ENCODE measurements around the gene FRMD4A.
"Not testable (repeated sequence)": the region's sequence is repeated elsewhere in the genome, so short reads cannot be mapped to it uniquely, and the experiment has no call there.

FRMD4A gene

DNA sequence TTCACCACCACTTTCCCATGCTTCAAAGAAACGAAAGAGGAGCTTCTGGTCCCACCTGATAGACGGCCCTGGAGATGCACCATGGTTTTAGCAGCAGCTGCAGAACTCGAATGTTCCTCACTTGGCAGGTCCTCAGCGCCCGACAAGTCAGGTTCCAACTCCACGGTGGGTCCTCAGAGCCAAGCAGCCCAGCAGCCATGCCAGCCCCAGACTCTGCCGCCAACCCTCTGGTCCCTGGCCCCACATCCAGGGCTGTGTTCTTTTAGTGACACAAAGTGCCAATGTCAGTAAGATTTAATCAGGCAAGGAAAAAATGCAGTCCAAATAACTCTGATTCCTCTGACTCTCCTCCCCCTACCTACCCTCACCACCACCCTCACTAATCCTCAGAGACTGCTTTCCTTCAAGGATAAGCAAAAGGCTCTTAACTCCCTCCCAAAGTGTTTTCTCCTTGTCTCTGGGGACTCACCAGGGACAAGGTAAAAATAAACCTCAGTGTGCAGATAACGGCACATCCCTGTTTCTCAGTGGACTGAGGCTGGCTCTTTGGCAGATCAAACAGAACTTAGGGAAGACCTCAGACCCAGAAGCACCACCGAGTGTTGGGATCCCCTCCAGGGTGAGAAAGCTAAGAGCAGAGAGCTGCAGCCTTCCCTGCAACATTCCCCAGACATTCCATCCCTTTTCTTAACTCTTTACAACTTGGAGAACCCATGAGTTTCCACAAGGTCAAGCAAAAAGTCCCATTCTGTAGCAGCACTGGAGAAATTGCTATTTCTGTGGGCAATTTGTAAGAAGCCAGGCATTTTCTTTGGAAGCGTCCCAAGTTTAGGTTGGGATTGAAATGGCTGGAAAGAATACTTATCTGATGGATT is 358.9 kb downstream of the FRMD4A start:
- no peak for DNase-seq

DNA sequence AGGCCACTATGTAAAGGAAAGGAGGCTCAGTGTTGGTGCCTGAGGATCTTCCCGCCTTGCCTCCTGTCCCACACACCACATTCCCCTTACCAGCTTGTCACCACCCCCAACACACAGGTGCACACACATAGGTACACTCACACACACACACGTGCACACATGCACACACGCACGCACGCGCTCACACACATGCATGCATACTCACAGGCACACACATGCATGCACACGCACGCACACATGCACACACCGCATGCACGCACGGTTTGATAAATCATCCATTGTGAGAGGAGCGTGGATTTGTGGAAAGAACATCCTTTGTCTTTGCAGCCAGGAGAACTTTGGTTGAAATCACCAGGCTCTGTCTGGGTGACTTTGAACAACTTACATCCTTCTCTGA is 359.8 kb downstream of the FRMD4A start:
- DNase-seq: no peak

DNA sequence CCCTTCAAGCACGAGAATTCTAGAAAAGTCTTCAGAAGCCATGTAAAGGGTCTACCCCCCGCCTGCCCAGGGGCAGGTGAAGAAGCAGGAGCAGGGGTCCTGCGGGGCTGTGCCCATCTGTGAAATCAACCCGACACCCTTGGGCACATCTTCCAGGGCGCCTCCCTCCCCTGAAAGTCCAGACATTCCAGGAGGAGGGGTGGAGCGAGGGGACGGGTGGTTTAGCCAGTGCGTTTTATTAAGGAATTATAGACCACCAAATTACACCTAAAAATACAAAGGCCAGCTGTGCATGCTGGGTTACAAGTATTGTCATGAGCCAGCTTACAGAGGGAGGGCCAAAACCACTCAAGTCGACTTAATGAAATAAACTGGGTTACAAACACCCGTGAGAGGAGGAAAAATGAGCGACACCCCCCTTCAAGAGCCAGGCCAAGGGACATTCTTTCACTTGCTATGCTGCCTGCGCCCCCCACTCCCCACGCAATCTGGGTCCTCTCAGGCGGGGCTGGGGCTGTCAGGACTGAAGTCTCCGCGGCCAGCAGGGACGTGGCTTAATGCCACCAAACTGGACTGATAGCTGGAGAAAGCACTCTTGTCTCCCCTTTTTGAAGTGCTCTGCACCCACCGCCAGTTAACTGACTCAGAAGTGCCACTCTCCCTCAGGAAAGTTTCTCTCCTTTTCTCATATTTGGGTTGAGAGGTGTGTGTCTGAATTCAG is 360.3 kb downstream of the FRMD4A start:
- DNase-seq: no peak

DNA sequence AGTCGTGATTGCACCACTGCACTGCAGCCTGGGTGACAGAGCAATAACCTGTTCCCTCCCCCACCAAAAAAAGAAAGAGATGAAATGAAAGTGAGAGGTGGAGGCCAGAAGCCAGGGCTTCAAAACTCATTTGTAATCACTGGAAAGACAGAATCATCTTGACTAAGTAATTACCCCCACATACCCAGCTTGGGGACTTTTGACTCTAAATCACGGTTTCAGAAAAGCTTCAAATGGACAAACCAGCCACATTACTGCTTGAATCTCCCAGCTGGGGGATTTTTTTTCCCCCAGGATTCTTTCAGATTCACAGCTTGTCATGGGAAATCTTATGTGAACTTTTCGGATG is 361.0 kb downstream of the FRMD4A start:
- DNase-seq: no peak

DNA sequence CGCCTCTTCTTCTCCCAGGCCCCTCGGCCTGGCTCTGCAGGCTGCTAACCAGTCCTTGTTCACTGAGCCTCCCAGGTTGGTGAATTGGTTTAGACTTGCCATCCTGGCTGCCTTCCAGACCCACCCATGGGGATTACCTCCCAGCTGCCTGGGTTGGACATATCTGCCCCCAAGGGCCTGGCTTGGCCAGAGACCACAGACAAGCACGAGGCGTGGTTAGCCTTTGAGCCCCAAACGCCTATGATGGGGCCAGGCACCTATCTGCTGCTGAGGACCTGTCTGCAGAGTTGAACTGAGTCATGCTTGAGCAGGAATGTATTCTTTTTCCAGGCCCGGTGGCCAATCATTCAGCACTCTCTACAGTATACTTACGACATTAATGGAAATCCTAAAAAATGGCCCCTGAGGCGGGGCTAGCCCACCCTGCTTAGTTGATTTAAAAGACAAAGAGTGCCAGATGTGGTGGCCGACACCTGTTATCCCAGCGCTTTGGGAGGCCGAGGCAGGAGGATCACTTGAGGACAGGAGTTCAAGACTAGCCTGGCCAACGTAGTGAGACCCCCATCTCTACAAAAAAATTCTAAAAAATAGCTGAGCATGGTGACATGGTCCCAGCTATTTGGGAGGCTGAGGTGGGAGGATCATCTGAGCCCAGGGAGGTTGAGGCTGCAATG is 361.5 kb downstream of the FRMD4A start:
- DNase-seq: no peak

DNA sequence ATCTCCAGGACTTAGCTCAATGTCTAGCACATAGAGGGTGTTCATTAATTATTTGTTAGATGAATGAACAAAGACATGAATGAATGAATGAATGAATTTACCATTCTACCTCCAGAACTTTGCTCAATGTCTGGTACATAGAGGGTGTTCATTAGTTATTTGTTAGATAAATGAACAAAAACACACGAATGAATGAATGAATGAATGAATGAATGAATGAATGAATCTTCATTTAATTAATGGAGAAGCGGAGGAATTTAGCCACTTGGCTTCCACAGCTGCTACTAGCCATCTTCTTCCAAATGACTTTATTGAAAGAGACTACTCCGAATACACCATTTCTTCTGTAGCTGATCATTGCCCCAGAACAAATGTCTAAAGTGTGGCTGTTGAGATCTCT is 368.9 kb downstream of the FRMD4A start:
- DNase-seq: no peak

DNA sequence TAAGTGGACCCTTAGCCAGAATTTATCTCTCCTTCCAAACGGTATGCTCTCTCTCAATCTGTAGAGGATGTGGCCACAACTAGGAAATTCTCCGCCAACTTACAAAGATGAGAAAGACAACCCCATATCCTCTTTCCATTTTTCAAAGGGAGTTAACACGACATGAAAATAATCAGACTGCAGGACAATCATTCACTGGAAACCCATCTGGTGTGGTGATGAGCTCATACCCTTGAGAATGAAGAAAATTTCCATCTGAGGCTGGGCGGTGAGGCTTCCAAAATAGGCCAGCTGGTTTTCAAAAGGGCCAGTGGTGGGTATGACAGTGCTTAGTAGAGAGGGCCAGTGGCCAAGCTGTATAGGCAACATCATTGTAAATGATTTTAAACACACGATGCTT is 369.6 kb downstream of the FRMD4A start:
- no peak for DNase-seq

DNA sequence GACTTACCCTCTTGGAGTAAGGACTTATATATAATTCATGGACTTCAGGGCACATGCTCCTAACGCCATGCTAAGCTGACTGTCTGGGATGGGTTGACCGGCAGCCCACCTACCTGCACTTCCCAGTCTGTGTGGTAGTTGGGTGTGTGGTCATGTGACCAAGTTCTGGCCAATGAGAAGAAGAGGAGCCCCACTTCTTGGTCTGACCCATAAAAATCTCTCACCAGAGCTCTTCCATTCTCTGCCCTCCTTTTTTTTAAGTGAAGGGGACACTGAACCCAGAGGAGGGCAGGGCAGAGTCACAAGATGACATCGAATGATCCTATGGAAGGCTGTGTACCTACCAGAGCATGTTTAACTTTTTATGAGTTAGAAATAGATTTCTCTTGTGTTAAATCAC is 370.1 kb downstream of the FRMD4A start:
- no peak for DNase-seq

DNA sequence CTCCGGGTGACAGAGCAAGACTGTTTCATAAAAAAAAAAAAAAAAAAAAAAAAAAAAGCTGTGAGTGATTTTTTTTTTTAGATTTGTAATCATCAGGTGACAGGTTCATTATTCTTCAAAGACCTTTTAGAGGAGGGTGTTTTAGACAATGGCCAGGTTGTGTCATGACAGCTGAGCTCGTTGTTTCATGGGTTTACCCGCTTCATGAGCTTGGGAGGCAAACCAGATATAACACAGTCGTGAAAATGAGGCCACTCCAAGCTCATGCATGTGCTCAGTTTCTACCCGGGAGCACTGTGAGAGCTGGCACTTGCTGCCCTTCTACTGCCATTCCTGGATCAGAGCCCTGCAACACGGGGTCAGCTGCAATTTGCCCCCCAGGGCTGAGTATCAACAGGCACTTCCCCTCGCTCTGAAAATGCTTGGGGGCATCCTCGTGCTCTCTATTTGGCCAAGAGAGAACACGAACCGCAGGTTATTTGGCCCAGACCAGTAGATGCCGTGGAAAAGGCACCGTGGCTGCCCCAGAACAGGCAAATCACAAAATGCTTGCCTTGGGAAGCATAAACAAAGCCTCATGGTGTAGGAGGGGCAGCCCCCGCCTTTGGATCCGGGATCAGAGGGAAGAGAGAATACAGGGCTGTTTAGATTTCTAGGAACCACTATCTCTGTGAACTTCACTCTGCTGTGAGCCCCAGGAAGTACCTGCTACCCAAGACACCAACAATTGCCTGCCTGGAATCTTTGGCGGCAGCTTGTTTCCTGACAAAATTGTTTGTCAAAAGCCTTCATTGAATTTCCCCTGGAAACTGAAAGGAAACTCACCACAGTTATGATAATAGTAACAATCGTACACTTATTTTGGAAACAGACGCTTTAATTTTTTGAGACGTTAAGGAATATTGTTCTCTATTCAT is 371.0 kb downstream of the FRMD4A start:
- no peak for DNase-seq

DNA sequence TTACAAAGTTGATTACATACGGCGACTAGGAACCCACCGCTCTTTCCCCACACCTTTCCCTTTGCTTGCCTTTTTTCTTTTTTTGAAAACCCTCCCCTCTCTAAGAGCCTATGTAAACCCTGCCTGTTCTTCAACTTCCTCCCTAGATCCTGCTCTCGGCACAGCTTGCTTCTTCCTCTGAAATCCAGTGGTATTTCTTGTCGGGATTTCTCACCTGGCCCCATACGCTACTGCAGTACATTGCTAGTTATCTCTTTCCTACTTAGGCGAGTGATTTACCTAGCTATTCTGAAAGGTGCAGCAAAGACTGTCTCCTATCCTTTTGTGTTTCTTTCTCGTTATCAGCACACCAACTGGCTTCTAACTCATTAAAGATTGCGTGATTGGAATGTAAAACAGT is 372.9 kb downstream of the FRMD4A start:
- no peak for DNase-seq

DNA sequence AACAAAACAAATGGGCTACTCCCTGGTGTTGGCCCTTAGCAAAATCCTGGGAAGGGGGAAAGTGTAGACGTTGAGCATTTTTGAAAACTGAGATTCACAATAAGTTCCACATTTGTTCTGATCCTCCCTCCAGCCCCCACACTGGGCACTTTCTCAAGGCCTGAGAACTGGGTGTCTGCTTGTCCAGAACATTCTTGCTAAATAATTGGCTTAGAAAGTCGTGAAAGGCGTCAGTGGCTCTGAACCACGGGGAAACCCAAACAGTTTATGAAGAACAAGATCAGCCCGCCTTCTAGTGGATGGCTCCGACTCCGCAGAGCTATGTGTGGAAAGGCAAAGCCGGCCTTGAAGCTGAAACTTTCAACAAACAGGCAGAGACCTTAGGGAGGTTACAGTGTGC is 373.9 kb downstream of the FRMD4A start:
- no peak for DNase-seq

DNA sequence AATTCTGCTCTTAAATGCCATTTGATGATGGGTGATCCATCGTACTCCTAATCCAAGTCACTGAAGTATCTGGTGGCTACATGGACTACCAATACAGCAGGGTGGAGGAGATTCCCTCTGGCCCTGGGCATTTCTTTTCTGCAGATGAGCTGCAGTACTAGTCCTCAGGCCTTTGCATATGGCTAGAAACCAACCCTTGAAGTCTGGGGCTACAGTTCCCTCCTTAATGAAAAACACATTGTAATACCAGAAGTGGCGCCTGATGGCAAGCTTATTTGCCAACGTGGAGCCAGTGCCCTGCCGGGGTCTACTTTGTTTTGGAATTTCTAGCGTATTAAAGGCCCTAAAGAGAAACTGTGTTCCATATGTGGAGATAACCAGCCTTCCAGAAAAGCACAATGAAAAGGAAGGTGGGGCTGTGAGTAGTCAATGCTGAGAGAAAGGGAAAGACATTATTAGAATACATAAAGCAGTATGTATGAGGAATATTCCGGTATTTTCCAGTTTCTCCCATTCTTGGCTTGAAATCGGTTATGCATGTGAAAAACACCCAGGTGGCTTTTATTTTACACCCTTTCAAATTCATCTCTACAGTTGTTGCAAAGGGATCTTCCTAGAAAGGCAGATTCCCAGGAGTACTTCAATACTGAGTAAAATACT is 375.2 kb downstream of the FRMD4A start:
- no peak for DNase-seq

DNA sequence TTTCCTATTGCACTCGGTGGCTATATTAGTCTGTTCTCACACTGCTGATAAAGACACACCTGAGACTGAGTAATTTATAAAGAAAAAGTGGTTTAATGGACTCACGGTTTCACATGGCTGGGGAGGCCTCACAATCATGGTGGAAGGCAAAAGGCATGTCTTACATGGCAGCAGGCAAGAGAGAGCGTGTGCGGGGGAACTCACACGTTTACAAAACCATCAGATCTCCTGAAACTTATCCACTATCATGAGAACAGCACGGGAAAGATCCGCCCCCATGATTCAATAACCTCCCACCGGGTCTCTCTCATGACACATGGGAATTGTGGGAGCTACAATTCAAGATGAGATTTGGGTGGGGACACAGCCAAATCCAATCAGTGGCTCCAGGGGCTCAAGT is 376.5 kb downstream of the FRMD4A start:
- DNase-seq: not testable (repeated sequence)

DNA sequence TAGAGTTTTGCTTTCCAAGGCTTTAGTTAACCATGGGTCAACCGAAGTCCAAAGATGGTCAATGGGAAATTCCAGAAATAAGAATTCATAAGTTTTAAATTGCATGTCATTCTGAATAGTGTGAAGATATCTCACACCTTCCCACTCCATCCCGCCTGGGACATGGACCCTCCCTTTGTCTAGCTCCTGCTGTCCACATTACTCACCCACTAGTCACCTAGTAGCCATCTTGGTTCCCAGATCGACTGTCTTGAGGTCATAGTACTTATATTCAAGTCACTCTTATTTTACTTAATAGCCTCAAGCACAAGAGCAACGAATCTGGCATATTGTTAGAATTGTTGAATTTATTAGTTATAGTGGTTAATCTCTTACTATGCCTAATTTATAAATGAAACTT is 377.4 kb downstream of the FRMD4A start:
- no peak for DNase-seq

DNA sequence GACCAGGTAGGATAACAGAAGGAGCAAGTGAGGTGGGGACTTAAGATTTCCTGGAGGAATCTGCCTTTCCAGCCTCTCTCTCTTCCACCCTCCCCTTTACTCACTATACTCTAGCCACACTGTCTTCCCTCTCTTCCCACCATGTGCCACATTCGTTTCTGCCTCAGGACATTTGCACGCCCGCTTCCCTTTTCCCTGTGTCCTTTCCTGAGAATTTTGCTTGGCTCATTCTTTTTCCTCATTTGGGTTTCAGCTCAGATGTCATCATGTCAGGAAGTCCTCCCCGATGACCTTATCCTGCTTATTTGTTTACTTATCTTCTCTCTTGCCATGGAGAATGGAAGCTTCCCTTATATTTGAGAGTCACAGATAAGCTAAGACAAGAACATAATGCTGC is 380.2 kb downstream of the FRMD4A start:
- DNase-seq: no peak

DNA sequence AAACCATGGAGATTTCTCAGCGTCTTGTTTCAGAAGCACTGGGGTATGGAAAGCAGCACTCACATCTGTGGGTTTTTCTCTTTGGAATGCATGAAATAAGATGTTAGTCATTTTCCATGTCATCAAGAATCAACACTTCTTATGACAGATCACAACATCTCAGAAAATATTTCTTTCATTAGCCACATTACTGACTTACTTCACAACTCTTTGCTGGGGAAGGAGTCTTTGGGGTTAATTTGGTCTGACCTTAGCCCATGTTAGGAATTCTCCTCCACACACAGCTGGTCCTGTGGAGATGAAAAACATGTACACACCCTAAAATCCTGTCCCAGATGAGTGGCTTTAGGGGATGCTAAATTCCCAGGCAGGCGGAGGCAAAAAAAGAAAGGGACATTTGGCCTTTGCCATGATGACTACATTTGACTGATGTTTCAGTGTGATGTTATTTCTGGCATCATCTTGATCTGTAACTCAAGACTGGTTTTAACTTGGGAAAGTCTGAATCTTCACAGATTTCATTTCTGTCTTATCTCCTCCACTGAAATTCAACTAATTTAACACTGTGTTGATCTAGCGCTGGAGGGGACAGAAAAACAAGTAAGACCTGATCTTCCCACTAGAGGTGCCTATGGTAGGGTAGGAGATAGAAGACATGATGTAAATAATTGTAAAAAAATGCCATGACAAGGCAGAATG is 380.7 kb downstream of the FRMD4A start:
- DNase-seq: no peak

DNA sequence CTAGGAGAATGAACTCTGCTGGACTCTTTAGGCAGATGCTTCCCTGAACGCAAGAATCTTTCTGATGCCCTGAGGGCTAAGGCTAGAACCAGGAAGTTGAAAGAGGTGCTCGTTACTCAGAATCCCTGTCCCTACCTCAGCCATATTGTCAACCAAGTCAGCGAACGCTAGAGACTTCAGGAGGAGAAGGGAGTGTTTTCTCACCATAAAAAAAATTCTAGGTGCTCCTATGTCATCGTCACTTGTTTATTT is 384.6 kb downstream of the FRMD4A start:
- DNase-seq: no peak

DNA sequence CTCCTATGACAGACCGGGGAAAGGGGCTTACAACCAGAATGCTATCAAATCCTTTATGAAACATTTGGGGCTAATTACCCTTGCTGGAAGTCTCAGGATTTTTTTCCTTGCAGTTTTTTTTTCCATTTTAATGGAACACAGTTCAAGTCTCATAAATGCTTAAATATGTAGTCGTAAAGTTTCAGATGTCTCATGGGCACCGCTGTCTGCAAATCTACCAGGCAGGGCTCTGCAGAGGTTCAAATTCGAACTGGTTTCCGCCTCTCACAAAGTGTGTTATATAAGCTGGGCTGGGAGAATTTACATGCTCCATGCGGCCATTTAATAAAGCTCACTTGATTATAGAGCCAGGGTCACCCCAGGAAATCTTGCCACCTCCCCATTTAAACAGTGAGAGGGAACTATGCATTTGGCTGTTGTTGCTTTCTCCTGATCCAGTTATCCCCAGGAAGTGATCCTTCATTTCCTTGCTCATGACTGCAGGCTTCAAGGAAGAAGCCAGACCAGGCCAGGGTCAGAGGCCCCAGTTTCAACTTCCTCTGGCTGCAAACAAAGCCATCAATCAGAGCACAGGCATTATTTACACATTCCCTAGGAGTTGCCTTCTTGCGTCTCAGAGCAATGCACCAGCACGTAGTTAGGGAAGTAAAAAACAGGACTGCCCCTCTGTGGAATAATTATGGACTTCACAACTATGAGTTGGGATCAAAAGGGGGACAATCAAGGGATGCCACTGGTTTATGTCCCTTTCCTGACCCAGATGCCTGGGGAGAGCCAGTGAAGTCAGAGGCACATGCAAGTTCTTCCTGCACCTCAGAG is 385.1 kb downstream of the FRMD4A start:
- no peak for DNase-seq

DNA sequence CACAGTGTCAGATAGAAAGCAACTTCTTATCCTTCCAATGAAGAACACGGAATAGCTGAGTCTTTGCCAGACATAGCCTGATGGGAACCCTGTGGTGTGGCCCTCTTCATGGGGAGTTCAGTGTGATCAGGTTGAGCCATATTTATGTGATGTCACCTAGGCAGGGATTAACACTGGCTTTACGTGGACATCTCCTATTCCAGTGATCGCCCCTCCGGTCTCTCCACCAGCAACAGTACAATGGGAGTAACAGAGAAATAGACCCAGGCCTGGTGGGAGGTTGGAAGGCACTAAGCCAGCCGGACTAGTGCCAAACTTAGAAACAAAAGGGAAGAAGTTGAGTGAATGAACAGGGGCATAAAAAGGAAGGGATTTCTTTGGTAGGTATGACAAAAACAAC is 385.9 kb downstream of the FRMD4A start:
- no peak for DNase-seq

DNA sequence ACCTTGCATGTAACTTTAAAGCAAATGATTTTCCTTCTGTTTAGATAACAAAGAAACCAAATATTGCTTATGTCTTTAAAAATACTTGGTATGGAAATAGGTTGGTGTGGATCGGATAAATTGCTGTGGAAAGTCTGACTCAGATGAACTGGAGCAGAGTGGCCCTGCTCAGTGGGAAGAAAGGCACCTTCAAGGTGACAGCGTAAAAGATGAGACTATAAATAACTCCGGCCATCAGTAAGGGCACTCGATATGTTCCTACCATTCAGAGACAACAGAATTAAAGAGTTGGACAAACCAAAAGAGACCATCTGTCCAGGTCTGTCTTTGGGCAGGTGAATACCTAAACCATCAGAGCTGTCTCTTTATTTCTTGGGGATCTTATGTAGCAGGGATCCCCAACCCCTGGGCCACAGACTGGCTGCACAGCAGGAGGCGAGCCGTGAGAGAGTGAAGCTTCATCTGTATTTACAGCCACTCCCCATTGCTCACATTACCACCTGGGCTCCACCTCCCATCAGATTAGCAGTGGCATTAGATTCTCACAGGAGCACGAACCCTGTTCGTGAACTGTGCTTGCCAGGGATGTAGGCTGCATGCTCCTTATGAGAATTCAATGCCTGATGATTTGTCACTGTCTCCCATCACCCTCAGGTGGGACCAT is 386.9 kb downstream of the FRMD4A start:
- no peak for DNase-seq

DNA sequence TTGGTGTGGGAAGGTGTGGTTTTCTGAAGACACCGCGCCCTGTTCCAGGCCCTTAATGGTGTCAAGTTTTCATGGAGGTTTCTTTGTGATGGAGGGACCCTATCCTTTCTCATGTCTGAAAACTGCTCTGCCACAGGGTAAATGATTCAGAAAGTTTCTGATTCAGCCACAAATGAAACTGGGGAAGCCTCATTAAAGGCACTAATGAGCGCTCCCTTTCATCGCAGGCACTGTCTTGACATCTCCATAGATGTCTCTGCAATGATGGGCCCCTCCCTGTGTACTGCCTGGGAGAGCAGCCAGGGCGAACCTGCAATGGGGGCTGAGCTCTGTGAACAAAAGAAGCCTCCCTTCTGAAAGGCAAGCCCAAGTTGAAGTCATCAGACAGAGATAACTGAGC is 388.7 kb downstream of the FRMD4A start:
- no peak for DNase-seq
